Measurements from ENCODE around the gene FOXI1.

DNA sequence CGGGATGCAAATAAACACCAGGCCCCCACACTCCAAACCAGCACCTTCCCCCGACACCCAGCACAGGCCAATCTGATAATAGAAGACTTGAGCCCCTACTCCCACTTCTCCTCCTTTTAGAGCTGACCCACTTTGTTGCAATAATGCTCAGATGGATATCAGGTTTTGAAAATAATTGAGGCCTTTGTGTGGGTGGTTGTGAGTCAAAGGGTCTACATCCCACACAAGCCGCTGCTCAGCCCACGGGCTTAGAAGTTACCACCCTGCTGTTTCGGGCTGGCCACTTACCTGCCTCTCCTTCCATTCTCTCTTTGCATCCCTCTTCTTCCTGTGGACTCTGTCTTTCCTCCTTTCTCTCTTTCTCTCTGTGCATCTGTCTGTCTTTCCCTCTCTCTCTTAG, 36.2 kb upstream of the FOXI1 start:
- TF ChIP-seq, protein P1, sequence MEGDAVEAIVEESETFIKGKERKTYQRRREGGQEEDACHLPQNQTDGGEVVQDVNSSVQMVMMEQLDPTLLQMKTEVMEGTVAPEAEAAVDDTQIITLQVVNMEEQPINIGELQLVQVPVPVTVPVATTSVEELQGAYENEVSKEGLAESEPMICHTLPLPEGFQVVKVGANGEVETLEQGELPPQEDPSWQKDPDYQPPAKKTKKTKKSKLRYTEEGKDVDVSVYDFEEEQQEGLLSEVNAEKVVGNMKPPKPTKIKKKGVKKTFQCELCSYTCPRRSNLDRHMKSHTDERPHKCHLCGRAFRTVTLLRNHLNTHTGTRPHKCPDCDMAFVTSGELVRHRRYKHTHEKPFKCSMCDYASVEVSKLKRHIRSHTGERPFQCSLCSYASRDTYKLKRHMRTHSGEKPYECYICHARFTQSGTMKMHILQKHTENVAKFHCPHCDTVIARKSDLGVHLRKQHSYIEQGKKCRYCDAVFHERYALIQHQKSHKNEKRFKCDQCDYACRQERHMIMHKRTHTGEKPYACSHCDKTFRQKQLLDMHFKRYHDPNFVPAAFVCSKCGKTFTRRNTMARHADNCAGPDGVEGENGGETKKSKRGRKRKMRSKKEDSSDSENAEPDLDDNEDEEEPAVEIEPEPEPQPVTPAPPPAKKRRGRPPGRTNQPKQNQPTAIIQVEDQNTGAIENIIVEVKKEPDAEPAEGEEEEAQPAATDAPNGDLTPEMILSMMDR (IDR thresholded peaks at IDR 0.05): no peak
- TF ChIP-seq EP300 (IDR thresholded peaks at IDR 0.05): no peak
- no peak for TF ChIP-seq POLR2AphosphoS5 (IDR thresholded peaks at IDR 0.05)
